Measurements from ENCODE around the gene PNMA6A.
"Not testable (repeated sequence)": the region's sequence is repeated elsewhere in the genome, so short reads cannot be mapped to it uniquely, and the experiment has no call there.

PNMA6A gene

GRCh38 chrX:153063315-153063714 is 8.9 kb upstream of the PNMA6A start:
- Histone ChIP-seq H2AFZ (ENCODE audit: low read depth, low read length) (no peak overlapping the region), H4K20me1 (ENCODE audit: insufficient read depth, low read length) (no peaks in the 10 kb centered on the region), H3K4me3 (ENCODE audit: low read depth in 1 of 2, low read length in 2 of 2) (no peak overlapping the region), H3K27me3 (ENCODE audit: insufficient read depth, low read length, poor library complexity) (no peaks in the 10 kb centered on the region), H3K27ac (ENCODE audit: low read length) (no peak overlapping the region), H3K79me2 (ENCODE audit: insufficient read depth, low read length) (no peaks in the 10 kb centered on the region), H3K9me3 (ENCODE audit: insufficient read depth, low read length, severe bottlenecking) (no peaks in the 10 kb centered on the region), H3K4me2 (ENCODE audit: insufficient read depth, low read length) (no peak overlapping the region), H3K9ac (ENCODE audit: low read depth, low read length) (no peak overlapping the region), H3K36me3 (ENCODE audit: insufficient read depth, low read length) (no peaks in the 10 kb centered on the region), H3K4me1 (ENCODE audit: insufficient read depth, low read length) (no peaks in the 10 kb centered on the region)
- no peak for DNase-seq
- ATAC-seq (ENCODE audit: insufficient read depth, low read depth): no peak
- TF ChIP-seq EZH2 (IDR thresholded peaks at IDR 0.05; ENCODE audit: borderline replicate concordance, low read depth, low read length, severe bottlenecking) (no peak), CTCF (IDR thresholded peaks at IDR 0.05; ENCODE audit: borderline replicate concordance, extremely low read depth, low read length, poor library complexity, severe bottlenecking) (no peak)

GRCh38 chrX:153064061-153064460 is 8.2 kb upstream of the PNMA6A start:
- Histone ChIP-seq H3K79me2 (ENCODE audit: insufficient read depth, low read length) (no peaks in the 10 kb centered on the region), H3K4me1 (ENCODE audit: insufficient read depth, low read length) (no peaks in the 10 kb centered on the region), H4K20me1 (ENCODE audit: insufficient read depth, low read length) (no peaks in the 10 kb centered on the region), H3K27me3 (ENCODE audit: insufficient read depth, low read length, poor library complexity) (no peaks in the 10 kb centered on the region), H3K9me3 (ENCODE audit: insufficient read depth, low read length, severe bottlenecking) (no peaks in the 10 kb centered on the region), H3K4me3 (ENCODE audit: low read depth in 1 of 2, low read length in 2 of 2) (no peak overlapping the region), H3K9ac (ENCODE audit: low read depth, low read length) (no peak overlapping the region), H2AFZ (ENCODE audit: low read depth, low read length) (no peak overlapping the region), H3K4me2 (ENCODE audit: insufficient read depth, low read length) (no peak overlapping the region), H3K36me3 (ENCODE audit: insufficient read depth, low read length) (no peaks in the 10 kb centered on the region), H3K27ac (ENCODE audit: low read length) (no peak overlapping the region)
- DNase-seq (no peak), ATAC-seq (ENCODE audit: insufficient read depth, low read depth) (no peak)
- TF ChIP-seq CTCF (IDR thresholded peaks at IDR 0.05; ENCODE audit: borderline replicate concordance, extremely low read depth, low read length, poor library complexity, severe bottlenecking) (no peak), EZH2 (IDR thresholded peaks at IDR 0.05; ENCODE audit: borderline replicate concordance, low read depth, low read length, severe bottlenecking) (no peak)

- TF ChIP-seq CTCF (IDR thresholded peaks at IDR 0.05; ENCODE audit: borderline replicate concordance, extremely low read depth, low read length, poor library complexity, severe bottlenecking) (no peak), EZH2 (IDR thresholded peaks at IDR 0.05; ENCODE audit: borderline replicate concordance, low read depth, low read length, severe bottlenecking) (no peak)
- DNase-seq (no peak), ATAC-seq (ENCODE audit: insufficient read depth, low read depth) (no peak)
- Histone ChIP-seq H3K27ac (ENCODE audit: low read length) (no peak overlapping the region), H3K4me1 (ENCODE audit: insufficient read depth, low read length) (no peaks in the 10 kb centered on the region), H3K79me2 (ENCODE audit: insufficient read depth, low read length) (no peaks in the 10 kb centered on the region), H3K4me2 (ENCODE audit: insufficient read depth, low read length) (no peak overlapping the region), H4K20me1 (ENCODE audit: insufficient read depth, low read length) (no peaks in the 10 kb centered on the region), H3K9ac (ENCODE audit: low read depth, low read length) (no peak overlapping the region), H3K27me3 (ENCODE audit: insufficient read depth, low read length, poor library complexity) (no peaks in the 10 kb centered on the region), H3K4me3 (ENCODE audit: low read depth in 1 of 2, low read length in 2 of 2) (no peak overlapping the region), H2AFZ (ENCODE audit: low read depth, low read length) (no peak overlapping the region), H3K9me3 (ENCODE audit: insufficient read depth, low read length, severe bottlenecking) (no peaks in the 10 kb centered on the region), H3K36me3 (ENCODE audit: insufficient read depth, low read length) (no peaks in the 10 kb centered on the region)
Observed at GRCh38 chrX:153065389-153065788, 6.9 kb upstream of the PNMA6A start.

GRCh38 chrX:153066402-153066801 is 5.9 kb upstream of the PNMA6A start:
- H4K20me1 ChIP-seq (ENCODE audit: insufficient read depth, low read length); ATAC-seq (ENCODE audit: insufficient read depth, low read depth); H3K79me2 ChIP-seq (ENCODE audit: insufficient read depth, low read length); H3K27ac ChIP-seq (ENCODE audit: low read length); H3K9ac ChIP-seq (ENCODE audit: low read depth, low read length); H3K27me3 ChIP-seq (ENCODE audit: insufficient read depth, low read length, poor library complexity); H3K4me3 ChIP-seq (ENCODE audit: low read depth in 1 of 2, low read length in 2 of 2); DNase-seq; H3K4me2 ChIP-seq (ENCODE audit: insufficient read depth, low read length); H3K9me3 ChIP-seq (ENCODE audit: insufficient read depth, low read length, severe bottlenecking); H2AFZ ChIP-seq (ENCODE audit: low read depth, low read length); H3K36me3 ChIP-seq (ENCODE audit: insufficient read depth, low read length); H3K4me1 ChIP-seq (ENCODE audit: insufficient read depth, low read length): not testable (repeated sequence)

GRCh38 chrX:153073331-153073730 is 1.1 kb downstream of the PNMA6A start:
- not testable (repeated sequence) for H3K4me2 ChIP-seq (ENCODE audit: insufficient read depth, low read length); H3K36me3 ChIP-seq (ENCODE audit: insufficient read depth, low read length); H3K4me1 ChIP-seq (ENCODE audit: insufficient read depth, low read length); H3K9ac ChIP-seq (ENCODE audit: low read depth, low read length); H3K9me3 ChIP-seq (ENCODE audit: insufficient read depth, low read length, severe bottlenecking); H3K79me2 ChIP-seq (ENCODE audit: insufficient read depth, low read length); H3K27ac ChIP-seq (ENCODE audit: low read length); DNase-seq; ATAC-seq (ENCODE audit: insufficient read depth, low read depth); H2AFZ ChIP-seq (ENCODE audit: low read depth, low read length); H3K4me3 ChIP-seq (ENCODE audit: low read depth in 1 of 2, low read length in 2 of 2); H3K27me3 ChIP-seq (ENCODE audit: insufficient read depth, low read length, poor library complexity); H4K20me1 ChIP-seq (ENCODE audit: insufficient read depth, low read length)
